Activated T-helper 1 cell treated with anti-CD3 and anti-CD28 coated beads, Interleukin-12 subunit alpha, Interleukin-12 subunit beta, Interleukin-2, Interleukin-4 antibody, amounts not matched to agents 30 ng/mL and 10 ng/mL and 1 ng/mL, durations not matched to agents 14 hours and 24 hours and 36 hours (primary cell): Measurements from ENCODE around the gene GRID2. TPM values are rescaled to one million over a fixed set of nuclear protein-coding genes. Genes with fewer than 3 reads are reported as not detected.
"Not testable (repeated sequence)": the region's sequence is repeated elsewhere in the genome, so short reads cannot be mapped to it uniquely, and the experiment has no call there.

Source experiments
- DNase-seq: peaks from one replicate; pipeline ENCODE4 v3.0.0; 2021; ENCODE audit warnings: low spot score
- H3K27ac Mint-ChIP-seq: one replicate; pipeline ENCODE4 v1.8.0; 2021; ENCODE audit warnings: mild to moderate bottlenecking, mixed read lengths
- H3K27me3 Mint-ChIP-seq: one replicate; pipeline ENCODE4 v1.8.0; 2022; ENCODE audit warnings: mild to moderate bottlenecking, moderate library complexity, mixed read lengths; ENCODE audit not compliant: insufficient read depth
- H3K36me3 Mint-ChIP-seq: one replicate; pipeline ENCODE4 v1.8.0; 2021; ENCODE audit warnings: low read depth, mixed read lengths
- H3K4me1 Mint-ChIP-seq: one replicate; pipeline ENCODE4 v1.8.0; 2021; ENCODE audit warnings: low read depth, mixed read lengths
- H3K4me3 Mint-ChIP-seq: one replicate; pipeline ENCODE4 v1.8.0; 2021; ENCODE audit warnings: mild to moderate bottlenecking, moderate library complexity, mixed read lengths
- H3K9me3 Mint-ChIP-seq: one replicate; pipeline ENCODE4 v1.8.0; 2021; ENCODE audit warnings: mixed read lengths
- intact Hi-C: fragments of 100-400 bp; cut with micrococcal nuclease; formaldehyde crosslinking; loops from one replicate; pipeline ENCODE4 v1.15.1; 2024
- total RNA-seq: library from RNA; stranded (reverse); gene quantifications from 2 replicates; pipeline ENCODE4 v1.2.3, GENCODE V29; 2022

The GRID2 gene
- total RNA-seq, 1 donor from 2014 or later = not detected

DNA sequence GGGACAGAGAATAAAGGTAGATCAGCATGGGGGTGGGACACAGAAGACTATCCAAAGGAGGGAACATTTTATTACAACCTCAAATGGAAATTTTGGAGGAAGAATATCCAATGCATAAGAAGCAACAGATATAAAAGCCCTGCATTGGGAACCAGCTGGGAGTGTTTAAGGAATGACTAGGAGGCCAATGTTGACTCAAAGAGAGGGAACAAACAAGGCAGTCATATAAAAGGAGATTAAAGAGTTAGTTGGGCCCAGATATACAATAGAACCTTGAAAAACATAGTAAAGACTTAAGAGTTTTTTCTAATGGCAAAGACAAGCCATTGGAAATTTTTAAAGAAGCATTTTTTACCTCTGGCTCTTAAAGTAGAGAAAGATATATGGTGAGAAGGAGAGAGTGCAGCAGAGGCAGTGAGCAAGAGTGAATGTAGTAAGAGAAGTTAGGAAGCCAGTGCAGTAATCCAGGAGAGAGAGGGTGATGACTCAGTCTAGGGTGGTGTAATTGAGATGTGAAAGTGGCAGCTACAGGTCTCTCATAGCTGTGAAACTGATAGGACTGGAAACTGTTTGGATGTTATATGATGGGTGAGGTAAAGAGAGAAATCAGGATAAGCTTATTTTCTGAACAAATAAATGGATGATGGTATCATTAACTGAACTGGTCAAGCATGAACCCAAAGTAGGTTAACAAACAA is 1342.6 kb downstream of the GRID2 start:
- DNase-seq = no peak
- Mint-ChIP-seq H3K27ac (no peak overlapping the region), H3K4me1 (no peaks in the 10 kb centered on the region), H3K4me3 (no peak overlapping the region), H3K36me3 (no peaks in the 10 kb centered on the region), H3K27me3 (no peaks in the 10 kb centered on the region), H3K9me3 (no peaks in the 10 kb centered on the region)
- intact Hi-C loops = no loop called here

DNA sequence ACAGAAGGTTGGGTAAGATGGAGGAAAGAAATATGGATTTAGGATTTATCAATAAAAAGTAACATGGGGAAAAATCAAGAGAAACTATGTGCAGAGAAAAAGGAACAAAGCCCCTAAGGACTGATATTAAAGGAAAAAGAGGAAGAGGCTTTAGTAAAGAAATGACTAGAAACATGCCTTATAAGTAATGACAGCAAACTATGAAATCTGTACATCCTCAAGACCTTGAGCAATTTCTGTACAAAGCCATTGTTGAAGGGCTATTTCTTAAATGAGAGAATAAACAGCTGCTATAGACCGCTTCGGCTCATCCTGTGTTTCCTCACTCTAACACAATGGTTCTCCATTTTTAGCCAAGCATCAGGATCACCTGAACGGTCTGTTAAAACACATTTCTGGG is 1344.5 kb downstream of the GRID2 start:
- Mint-ChIP-seq H3K4me3 (no peak overlapping the region), H3K9me3 (no peaks in the 10 kb centered on the region), H3K36me3 (no peaks in the 10 kb centered on the region), H3K27ac (no peak overlapping the region), H3K4me1 (no peaks in the 10 kb centered on the region), H3K27me3 (no peaks in the 10 kb centered on the region)
- intact Hi-C loops = no loop called here
- DNase-seq = no peak

DNA sequence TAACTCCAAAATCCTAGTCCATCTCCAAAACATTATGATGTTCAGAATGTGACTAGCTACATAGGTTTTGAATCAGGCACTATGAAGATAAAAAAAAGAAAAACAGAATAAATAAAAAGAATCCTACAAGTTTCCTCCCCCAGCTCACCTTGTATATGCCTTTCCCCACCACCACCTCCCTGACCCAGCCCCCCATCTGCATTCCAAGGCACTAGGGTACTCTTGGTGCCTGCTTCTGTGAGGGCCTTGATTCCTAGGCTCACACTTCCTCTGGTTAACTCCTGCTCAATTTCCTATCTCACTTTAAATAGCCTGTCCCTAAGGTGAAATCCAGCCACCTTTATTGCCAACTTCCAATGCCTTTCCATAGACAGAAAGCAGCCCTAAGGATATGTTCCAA is 1346.1 kb downstream of the GRID2 start:
- no peak for DNase-seq
- intact Hi-C loops = no loop called here
- Mint-ChIP-seq H3K27ac (no peak overlapping the region), H3K36me3 (no peaks in the 10 kb centered on the region), H3K4me1 (no peaks in the 10 kb centered on the region), H3K4me3 (no peak overlapping the region), H3K27me3 (no peaks in the 10 kb centered on the region), H3K9me3 (no peaks in the 10 kb centered on the region)

DNA sequence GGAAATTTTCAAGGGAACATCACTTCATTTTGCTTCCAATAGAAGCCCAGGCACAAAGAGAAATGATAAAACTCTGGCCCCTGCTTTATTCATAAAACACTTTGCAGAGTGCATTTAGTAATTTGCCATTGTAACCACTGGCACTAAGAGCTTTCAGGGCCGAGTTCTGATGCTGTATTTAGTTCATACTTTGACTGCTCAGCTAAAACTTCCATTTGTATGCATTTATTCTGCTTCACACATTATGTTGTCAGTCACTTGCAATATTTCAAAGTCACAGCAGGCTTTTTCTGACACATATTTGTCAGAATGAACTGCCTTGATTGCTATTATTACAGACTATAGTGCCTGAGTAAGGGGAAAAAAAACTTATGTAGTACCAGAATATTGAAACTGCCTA is 1350.4 kb downstream of the GRID2 start:
- no peak overlapping the region for H3K27ac Mint-ChIP-seq
- no peak overlapping the region for H3K4me3 Mint-ChIP-seq
- intact Hi-C loops = no loop called here
- no peak for DNase-seq
- H3K36me3 Mint-ChIP-seq = no peaks in the 10 kb centered on the region
- H3K9me3 Mint-ChIP-seq = no peaks in the 10 kb centered on the region
- H3K4me1 Mint-ChIP-seq = no peaks in the 10 kb centered on the region
- H3K27me3 Mint-ChIP-seq = no peaks in the 10 kb centered on the region

DNA sequence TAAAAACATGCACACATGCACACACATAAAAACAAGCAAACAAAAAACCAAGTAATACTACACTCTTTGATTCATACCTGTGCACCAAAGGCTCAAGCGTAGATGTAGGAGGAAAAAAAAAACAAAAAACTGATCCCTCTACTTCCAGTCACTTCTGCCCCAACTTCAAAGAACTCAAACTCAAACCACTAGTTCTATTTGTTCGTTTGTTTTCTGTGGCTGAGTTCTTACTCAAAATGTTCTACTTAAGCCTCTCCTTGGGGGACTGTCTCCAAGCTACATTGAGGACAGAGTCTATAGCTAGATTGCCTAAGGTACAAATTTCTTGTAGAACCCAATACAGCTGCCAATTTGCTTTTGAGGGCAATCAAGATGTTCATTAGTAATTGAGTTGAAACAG is 1353.8 kb downstream of the GRID2 start:
- no peaks in the 10 kb centered on the region for H3K9me3 Mint-ChIP-seq
- H3K4me3 Mint-ChIP-seq = no peak overlapping the region
- no peaks in the 10 kb centered on the region for H3K27me3 Mint-ChIP-seq
- H3K4me1 Mint-ChIP-seq = no peaks in the 10 kb centered on the region
- H3K27ac Mint-ChIP-seq = no peak overlapping the region
- H3K36me3 Mint-ChIP-seq = no peaks in the 10 kb centered on the region
- DNase-seq = no peak
- intact Hi-C loops = no loop called here

DNA sequence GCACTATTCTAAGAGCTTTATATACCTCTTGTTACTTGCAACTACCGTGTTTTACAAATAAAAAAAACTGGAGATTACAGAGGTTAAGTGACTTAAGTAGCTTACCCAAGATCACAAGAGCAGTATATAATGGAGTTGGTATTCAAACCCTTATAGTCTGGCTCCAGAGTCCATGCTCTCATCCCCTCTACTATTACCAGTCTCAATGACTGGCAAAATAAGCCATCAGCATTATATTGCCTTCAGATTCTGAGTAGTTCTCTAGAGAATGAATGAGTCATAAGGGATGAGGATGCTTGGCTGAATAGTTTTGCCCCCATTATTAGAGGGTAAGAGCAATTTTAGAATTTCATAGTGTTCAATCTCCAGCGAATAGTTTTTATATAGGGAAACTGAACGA is 1354.7 kb downstream of the GRID2 start:
- Mint-ChIP-seq H3K36me3 (no peaks in the 10 kb centered on the region), H3K4me1 (no peaks in the 10 kb centered on the region)

DNA sequence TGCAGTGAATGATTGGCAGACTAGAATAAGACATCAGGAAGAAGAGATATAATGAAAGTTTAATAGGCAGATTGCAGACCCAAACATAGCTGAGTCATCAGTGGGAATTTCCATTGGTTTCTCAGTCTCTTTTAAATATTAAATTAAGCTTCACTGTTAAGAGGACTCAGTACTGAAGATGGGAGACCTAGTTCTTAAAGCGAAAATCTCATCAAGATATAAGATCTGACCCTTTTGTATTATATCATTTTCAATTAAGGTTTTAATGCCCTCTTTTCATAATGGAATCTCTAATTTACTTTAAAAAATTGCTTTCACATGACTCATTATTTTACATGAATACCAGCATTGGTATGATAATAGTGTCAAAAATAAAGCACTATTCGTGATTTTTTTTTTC is 1355.9 kb downstream of the GRID2 start:
- intact Hi-C loops = no loop called here
- H3K27ac Mint-ChIP-seq = no peak overlapping the region
- no peaks in the 10 kb centered on the region for H3K27me3 Mint-ChIP-seq
- H3K4me3 Mint-ChIP-seq = no peak overlapping the region
- H3K4me1 Mint-ChIP-seq = no peaks in the 10 kb centered on the region
- no peaks in the 10 kb centered on the region for H3K36me3 Mint-ChIP-seq
- no peak for DNase-seq
- no peaks in the 10 kb centered on the region for H3K9me3 Mint-ChIP-seq

More for the DNA sequence above, 1354.7 kb downstream of the GRID2 start:
- intact Hi-C loops = no loop called here
- DNase-seq = no peak
- H3K9me3 Mint-ChIP-seq = no peaks in the 10 kb centered on the region
- no peak overlapping the region for H3K4me3 Mint-ChIP-seq
- no peak overlapping the region for H3K27ac Mint-ChIP-seq
- no peaks in the 10 kb centered on the region for H3K27me3 Mint-ChIP-seq

DNA sequence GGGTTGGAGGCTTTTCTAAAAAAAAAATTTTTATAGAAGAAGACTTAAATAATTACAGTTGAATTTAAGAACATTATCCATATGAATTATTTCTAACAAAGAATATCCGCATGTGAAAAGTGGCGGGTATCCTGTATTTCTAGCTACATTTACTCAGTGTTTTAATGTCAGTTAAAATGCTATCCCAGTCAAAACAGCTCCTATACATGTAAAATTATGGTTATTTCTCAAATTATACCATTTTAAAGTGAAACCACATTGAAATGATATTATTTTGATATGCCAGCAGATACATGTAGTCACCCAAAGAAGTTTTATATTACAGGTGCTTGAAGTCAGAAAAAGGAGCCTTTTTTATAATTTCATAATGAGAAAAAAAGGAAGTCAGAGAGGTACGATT is 1356.3 kb downstream of the GRID2 start:
- Mint-ChIP-seq H3K4me3 (no peak overlapping the region), H3K4me1 (no peaks in the 10 kb centered on the region), H3K27me3 (no peaks in the 10 kb centered on the region), H3K27ac (no peak overlapping the region), H3K9me3 (no peaks in the 10 kb centered on the region), H3K36me3 (no peaks in the 10 kb centered on the region)
- DNase-seq = no peak
- intact Hi-C loops = no loop called here

DNA sequence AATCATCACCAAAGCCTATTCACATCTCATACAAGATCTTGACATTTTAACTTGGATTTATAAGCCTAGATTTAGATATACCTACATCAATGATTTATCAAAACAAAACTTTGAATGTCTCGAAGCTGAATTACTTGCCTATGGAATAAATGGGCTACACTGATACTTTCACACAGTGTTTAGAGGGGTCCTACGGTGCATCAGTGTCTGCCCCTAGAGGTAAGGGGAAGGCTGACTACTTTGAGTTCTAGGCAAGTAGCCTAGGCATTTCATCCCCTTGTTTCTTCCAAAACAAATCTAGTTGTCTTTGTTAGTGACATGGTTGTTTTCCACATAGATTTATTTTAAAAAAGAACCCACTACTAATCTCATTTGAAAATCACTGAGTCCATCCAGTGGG is 1366.7 kb downstream of the GRID2 start:
- Mint-ChIP-seq H3K27me3 (no peaks in the 10 kb centered on the region), H3K4me1 (no peaks in the 10 kb centered on the region), H3K9me3 (no peaks in the 10 kb centered on the region), H3K27ac (no peak overlapping the region), H3K36me3 (no peaks in the 10 kb centered on the region), H3K4me3 (no peak overlapping the region)
- intact Hi-C loops = no loop called here
- DNase-seq = no peak

DNA sequence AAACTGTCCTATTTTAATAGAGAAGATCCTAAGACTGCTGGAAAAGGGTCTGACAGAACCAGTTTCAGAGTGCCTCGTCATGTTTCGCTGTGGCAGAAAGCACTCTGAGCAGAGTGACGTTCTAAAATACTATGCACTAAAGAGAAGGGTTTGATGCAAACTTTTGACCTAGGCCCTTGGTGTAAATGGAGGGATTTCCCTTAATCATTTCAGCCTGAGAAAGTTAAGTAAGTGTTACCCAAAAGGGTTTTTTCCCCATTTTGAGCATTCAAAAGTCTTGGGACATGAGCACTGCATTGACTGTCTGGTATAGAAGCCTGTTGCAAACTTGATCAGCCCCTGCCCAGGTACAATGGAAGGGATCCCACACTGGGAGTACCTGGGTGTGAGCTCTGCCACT is 1367.3 kb downstream of the GRID2 start:
- intact Hi-C loops = no loop called here
- no peaks in the 10 kb centered on the region for H3K27me3 Mint-ChIP-seq
- no peak overlapping the region for H3K27ac Mint-ChIP-seq

DNA sequence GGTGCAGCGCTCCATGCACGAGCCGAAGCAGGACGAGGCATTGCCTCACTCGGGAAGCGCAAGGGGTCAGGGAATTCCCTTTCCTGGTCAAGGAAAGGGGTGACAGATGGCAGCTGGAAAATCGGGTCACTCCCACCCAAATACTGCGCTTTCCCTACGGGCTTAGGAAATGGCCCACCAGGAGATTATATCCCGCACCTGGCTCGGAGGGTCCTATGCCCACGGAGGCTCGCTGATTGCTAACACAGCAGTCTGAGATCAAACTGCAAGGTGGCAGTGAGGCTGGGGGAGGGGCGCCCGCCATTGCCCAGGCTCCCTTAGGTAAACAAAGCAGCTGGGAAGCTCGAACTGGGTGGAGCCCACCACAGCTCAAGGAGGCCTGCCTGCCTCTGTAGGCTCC is 1373.2 kb downstream of the GRID2 start:
- H3K4me3 Mint-ChIP-seq, H3K4me1 Mint-ChIP-seq, intact Hi-C loops, H3K36me3 Mint-ChIP-seq, H3K27me3 Mint-ChIP-seq, H3K27ac Mint-ChIP-seq, H3K9me3 Mint-ChIP-seq, DNase-seq: not testable (repeated sequence)

More for the DNA sequence above, 1367.3 kb downstream of the GRID2 start:
- H3K36me3 Mint-ChIP-seq = no peaks in the 10 kb centered on the region
- H3K9me3 Mint-ChIP-seq = no peaks in the 10 kb centered on the region
- no peaks in the 10 kb centered on the region for H3K4me1 Mint-ChIP-seq
- H3K4me3 Mint-ChIP-seq = no peak overlapping the region
- no peak for DNase-seq

DNA sequence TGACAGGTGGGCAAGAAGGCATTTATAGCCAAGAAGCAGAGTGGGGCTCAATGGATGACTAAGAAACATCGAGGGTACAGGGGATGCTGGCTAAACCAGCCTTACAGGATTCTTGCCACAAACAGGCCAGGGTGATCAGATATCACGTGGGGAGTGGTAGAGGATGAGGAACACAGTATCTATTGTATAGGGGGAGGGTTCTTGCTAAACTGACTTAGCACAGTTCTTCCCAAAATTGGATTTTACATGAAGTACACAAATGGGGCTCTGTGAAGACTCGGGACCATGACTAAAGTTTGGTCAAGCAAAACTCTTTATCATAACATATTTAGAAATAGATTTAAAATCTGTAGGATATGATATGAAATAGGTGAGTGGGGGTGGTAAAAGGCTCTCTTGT is 1380.8 kb downstream of the GRID2 start:
- no peaks in the 10 kb centered on the region for H3K9me3 Mint-ChIP-seq
- H3K27ac Mint-ChIP-seq = no peak overlapping the region
- no peak for DNase-seq
- H3K4me3 Mint-ChIP-seq = no peak overlapping the region
- no peaks in the 10 kb centered on the region for H3K4me1 Mint-ChIP-seq
- no peaks in the 10 kb centered on the region for H3K27me3 Mint-ChIP-seq
- H3K36me3 Mint-ChIP-seq = no peaks in the 10 kb centered on the region
- intact Hi-C loops = no loop called here

DNA sequence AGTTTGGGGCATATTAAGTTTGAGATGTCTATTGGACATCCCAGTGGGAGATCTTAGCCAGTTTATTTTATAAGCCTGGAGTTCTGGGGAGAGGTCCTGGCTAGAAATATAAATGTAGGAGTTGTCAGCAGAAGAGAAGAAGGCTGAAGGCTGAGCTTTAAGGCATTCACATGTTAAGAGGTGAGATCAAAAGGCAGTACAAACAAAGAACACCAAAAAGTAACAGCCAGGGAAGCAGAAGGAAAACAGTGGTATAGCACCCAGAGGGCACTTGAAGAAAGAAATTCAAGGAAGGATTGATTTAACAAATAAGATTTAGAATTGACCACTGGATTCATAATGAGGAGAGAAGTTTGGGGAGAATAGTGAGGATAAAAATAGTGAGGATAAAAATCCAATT is 1383.5 kb downstream of the GRID2 start:
- Mint-ChIP-seq H3K9me3 (no peaks in the 10 kb centered on the region), H3K27ac (no peak overlapping the region)
- no peak for DNase-seq

DNA sequence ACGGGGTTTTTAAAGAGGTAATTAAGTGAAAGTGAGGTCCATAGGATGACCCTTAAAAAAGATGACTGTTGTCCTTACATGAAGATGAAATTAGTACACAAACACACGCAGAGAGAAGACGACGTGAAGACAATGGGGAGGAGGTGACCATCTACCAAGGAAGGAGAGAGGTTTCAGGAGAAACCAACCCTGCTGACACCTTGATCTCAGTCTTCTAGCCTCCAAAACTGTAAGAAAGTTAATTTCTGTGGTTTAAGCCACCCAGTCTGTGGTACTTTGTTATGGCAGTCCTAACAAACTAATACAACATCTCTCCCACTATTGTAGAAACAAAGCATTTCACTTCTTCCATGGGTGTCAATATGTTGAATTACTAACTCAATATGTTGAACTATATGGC is 1385.2 kb downstream of the GRID2 start:
- H3K36me3 Mint-ChIP-seq = no peaks in the 10 kb centered on the region
- intact Hi-C loops = no loop called here
- H3K9me3 Mint-ChIP-seq = no peaks in the 10 kb centered on the region

More for the DNA sequence above, 1383.5 kb downstream of the GRID2 start:
- intact Hi-C loops = no loop called here
- Mint-ChIP-seq H3K4me3 (no peak overlapping the region), H3K36me3 (no peaks in the 10 kb centered on the region), H3K4me1 (no peaks in the 10 kb centered on the region), H3K27me3 (no peaks in the 10 kb centered on the region)

More for the DNA sequence above, 1385.2 kb downstream of the GRID2 start:
- Mint-ChIP-seq H3K27me3 (no peaks in the 10 kb centered on the region), H3K27ac (no peak overlapping the region), H3K4me3 (no peak overlapping the region), H3K4me1 (no peaks in the 10 kb centered on the region)
- DNase-seq = no peak
